Measurements from ENCODE around the gene BMPR1B.

Gene BMPR1B

DNA sequence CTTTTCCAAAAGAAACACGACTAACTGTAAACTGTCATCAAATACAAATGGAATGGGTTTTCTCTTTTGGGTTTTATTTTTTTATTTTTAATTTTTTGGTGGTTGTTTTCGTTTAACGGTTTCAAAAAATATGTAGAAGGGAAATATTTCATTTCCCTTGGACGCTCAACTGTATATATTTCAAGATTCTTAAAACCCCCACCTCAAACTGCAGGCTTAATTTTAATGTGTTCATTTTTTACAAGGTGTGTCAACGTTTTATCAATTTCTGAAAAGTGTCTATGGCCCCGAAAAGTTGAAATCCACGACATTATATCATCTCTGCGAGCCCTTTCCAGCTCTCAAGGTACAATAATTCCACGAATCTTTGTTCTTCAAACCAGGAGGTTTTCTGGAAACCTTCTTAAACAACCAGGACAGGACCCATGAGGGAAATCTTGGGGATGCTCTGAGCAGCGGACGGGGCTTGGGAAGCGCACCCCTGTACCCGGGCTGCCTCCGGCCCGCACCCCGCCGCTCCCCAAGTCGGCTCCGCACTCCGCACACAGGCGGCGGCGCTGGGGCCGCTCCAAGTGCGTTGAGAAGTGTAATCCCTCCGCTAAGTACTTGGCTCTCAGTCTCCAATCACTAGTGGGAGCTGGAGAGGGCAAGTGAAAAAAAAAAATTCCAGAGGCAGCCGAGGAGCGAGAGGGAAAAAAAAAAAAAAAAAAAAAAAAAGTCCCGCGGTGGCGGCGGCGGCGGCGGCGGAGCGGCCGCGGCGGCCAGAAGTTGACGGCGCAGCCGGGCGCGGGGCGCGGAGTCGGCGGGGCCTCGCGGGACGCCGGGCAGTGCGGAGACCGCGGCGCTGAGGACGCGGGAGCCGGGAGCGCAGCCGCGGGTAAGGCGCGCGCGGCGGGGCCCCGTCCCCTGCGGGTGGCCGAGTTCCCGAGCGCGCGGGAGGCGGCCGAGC, at the start of gene BMPR1B:
Gene BMPR1B (plus strand): TSS at position 764 of the 949 bp plus-strand sequence. CDS start 346,470 bp downstream, outside the sequence.
- no peak for DNase-seq (ENCODE audit: low read depth in 1 of 2, low spot score in 1 of 2)

DNA sequence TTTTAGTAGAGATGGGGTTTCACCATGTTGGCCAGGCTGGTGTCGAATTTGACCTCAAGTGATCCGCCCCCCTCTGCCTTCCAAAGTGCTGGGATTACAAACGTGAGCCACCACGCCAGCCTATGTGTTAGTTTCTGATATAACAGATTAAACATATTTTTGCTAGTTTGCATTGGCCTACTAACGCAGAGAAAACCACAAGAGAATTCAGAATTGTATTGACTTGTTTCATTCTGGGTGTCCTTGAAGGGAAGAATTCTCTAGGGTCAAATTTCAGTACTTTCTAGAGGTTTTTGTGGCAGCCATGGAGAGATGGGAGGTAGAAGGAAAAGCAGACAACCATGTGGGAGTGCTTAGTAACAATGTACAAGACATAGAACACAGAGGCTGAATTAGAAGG, 46.1 kb upstream of the BMPR1B start:
- no peak for DNase-seq (ENCODE audit: low read depth in 1 of 2, low spot score in 1 of 2)

DNA sequence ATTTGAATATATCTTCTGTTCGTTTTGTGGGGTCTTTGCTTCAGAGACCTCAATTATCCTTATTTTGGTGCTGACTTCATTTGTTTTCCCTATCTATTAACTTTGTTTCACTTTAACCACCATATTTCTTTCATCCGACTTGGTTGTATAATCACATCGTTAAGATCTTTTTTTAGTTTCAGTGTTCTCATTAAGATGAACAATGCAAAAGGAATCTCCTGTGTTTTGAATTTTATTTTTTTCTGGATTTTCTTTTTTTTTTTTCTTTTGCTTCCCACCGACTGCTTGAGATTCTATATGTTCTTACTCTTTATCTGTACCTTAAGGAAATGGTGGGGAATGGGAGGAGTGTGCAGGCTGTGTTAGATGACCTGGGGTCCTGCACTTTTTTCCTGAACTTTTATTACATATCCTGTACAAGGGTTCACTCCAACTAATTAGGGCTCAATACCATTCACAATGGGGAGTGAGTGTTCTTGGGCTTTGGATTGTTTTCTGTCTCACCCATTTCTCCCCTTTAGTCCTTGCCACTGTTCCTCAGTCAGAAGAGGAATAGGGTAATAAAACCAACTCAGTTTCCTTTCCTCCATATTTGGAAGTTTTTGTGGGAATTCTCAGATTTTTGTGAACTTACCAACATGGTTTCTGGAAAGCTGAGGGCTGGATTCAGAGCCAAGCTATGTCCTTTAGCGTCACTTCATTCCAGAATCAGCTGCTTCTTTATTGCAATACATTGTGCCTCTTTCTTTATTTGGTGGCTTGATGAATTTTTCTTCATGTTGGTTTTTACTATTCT, 43.2 kb upstream of the BMPR1B start:
- DNase-seq (ENCODE audit: low read depth in 1 of 2, low spot score in 1 of 2): no peak

GRCh38 chr4:94715726-94716125, 42.0 kb upstream of the BMPR1B start:
- DNase-seq (ENCODE audit: low read depth in 1 of 2, low spot score in 1 of 2): no peak

DNA sequence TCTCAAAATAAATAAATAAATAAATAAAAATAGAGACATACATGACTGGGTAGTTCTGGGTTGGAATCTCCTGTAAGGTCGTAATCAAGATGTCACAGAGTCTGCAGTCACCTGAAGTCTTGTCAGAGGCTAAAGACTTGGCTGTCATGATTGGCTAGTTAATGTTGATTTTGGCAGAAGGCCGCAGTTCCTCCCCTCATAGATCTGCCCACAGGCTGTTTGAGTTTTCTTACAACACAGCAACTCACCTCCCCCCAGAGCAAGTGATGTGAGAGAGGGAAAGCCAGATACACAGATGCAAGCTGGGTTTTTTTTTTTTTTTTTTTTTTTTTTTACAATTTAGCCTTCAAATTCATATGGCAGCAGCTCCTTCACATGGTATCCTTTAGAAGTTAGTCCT, 36.4 kb upstream of the BMPR1B start:
- DNase-seq (ENCODE audit: low read depth in 1 of 2, low spot score in 1 of 2): no peak

DNA sequence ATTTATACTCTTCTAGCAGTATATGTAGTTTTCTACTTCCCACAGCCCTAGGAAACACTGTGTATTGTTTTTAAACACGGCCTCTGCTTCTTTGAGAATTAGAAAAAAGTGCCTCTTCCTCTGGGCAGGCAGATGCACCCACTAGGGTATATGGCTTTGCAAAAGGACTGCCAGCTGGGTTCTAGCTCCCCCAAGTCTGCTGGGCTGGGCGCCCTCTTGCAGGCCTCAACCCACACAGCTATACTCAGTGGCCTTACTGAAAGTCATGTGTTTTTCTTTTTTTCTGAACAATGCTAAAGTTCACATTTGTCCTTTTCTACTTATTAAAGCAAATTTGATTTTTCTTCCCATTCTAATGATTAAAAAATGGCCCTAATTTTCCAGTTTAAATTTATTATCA, 35.5 kb upstream of the BMPR1B start:
- DNase-seq (ENCODE audit: low read depth in 1 of 2, low spot score in 1 of 2): no peak

DNA sequence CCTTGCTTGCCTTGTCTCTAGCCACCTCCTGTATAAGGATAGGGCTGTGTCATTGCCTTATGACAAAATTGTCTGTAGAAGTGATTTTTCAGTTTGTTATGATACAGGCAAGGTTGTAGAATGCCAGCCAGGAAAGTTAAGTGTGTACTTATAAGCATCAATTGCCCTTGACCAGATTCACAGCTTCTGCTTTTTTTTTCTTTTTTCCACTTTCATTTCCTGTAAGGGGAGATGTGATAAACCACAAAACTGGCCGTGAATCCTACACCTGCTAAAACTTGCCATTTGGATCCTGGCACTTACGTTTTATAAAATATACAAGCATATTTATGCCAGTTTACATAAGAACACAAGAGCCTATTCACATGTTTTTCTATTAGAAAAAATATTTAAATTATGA, 35.0 kb upstream of the BMPR1B start:
- DNase-seq (ENCODE audit: low read depth in 1 of 2, low spot score in 1 of 2): no peak

DNA sequence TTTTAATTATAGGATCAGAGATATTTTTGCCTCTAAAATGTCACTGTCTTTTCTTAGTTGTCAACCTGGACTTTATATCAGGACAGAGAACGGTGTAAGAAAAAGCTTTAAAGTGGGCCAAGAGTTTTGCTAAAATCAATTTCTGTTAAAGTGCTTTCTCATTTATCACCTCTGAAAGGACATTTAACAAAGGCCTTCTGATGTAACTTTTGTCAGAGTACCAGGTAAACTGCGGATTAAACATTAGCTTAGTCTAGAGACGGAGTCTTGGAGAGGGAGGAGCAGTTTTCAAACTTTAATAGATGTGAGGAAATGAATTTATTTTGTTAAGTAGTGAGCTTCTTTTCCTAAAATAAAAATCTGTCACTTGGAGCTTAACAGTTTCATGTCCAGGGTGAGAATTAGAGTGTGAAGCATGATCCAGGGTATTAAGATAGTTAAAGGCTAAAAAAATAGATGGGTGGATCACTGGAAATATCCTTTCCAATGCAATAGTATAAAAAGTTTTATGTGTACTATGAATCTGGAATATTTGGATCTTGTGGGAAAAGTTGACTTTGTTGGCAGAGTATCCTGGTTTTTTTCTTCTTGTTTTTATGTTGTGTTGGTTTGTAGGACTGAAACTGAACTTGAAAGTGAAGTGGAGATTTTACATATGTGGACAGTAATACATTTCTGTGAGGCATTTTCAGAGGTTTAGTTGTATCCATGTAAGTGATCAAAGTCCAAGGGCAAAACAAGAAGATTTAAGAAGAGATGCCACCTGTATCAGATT, 33.6 kb upstream of the BMPR1B start:
- DNase-seq (ENCODE audit: low read depth in 1 of 2, low spot score in 1 of 2): no peak

DNA sequence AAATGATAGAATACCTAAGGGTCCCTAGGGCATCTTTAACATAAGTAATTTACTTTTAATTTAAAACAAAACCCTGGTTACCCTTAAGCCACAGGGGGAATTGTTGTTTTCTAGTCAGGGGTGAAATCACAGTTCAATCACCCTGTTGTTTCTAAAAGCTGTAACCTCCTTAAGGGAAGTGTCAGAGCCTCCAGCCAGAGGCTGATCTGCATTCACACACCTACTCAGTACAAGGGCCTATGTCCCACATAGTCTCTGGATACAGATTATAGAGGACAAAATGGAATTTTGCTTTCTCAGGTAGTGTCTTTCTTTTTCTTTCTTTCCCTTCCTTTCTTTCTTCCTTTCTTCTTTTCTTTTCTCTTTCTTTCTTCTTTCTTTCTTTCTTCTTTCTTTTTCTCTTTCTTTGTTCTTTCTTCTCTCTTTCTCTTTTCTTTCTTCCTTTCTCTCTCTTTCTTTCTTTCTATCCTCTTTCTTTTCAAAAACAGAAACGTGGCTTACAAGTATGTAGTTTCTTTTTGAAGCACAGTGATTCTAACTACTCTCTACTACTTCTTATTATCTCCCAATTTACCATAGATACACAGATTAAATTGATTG, 31.1 kb upstream of the BMPR1B start:
- no peak for DNase-seq (ENCODE audit: low read depth in 1 of 2, low spot score in 1 of 2)

- no peak for DNase-seq (ENCODE audit: low read depth in 1 of 2, low spot score in 1 of 2)
Observed at GRCh38 chr4:94728056-94728766, 29.5 kb upstream of the BMPR1B start.

- DNase-seq (ENCODE audit: low read depth in 1 of 2, low spot score in 1 of 2): no peak
Observed at GRCh38 chr4:94732358-94732698, 25.4 kb upstream of the BMPR1B start.

DNA sequence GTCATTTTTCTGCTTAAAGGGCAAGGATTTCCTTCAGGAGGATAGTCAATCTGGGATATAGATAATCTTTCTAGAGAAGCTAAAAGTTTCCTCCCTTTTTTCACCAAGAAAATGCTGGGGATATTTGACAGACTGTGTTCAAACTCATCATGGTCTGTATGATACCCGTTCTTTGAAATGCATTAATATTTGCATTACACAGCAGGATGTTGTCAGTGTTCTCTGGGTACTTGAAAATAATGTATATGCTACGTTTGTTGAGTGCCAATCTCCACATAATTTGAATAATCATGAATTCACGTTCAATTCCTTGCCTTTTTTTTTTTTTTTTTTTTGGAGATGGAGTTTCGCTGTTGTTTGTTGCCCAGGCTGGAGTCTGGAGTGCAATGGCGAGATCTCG, 18.0 kb upstream of the BMPR1B start:
- no peak for DNase-seq (ENCODE audit: low read depth in 1 of 2, low spot score in 1 of 2)

- no peak for DNase-seq (ENCODE audit: low read depth in 1 of 2, low spot score in 1 of 2)
Observed at GRCh38 chr4:94741304-94741703, 16.5 kb upstream of the BMPR1B start.

GRCh38 chr4:94743838-94744237, 13.9 kb upstream of the BMPR1B start:
- no peak for DNase-seq (ENCODE audit: low read depth in 1 of 2, low spot score in 1 of 2)

GRCh38 chr4:94744850-94745249, 12.9 kb upstream of the BMPR1B start:
- no peak for DNase-seq (ENCODE audit: low read depth in 1 of 2, low spot score in 1 of 2)

GRCh38 chr4:94746746-94747145, 11.0 kb upstream of the BMPR1B start:
- DNase-seq (ENCODE audit: low read depth in 1 of 2, low spot score in 1 of 2): no peak

DNA sequence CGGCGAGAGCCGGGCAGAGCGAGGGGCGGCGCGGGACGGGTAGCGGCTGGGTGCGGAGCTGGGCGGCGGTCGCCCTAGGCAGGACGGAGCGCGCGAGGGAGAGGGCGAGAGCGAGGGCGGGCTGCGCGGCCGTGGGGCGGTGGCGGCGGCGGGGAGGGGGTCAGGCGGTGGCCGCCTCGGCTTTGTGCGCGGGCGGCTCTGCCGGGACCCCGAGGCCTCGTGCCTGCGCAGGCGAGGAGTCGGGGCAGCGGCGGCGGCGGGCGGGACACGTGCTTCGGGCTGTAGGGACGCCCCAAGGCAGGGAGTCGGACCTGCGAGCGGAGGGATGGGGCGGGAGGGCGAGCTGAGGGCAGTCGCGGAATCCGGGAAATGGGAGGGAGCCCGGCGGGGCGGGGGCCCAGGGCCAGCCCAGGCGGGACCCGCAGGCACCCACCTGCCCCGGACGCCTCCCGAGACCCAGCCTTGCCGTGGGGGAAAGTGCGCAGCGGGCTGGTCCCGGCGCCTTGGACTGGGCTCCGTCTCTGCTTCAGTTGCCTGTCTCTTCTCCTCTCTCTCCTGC, 465 bp downstream of the BMPR1B start:
- DNase-seq (ENCODE audit: low read depth in 1 of 2, low spot score in 1 of 2): no peak

DNA sequence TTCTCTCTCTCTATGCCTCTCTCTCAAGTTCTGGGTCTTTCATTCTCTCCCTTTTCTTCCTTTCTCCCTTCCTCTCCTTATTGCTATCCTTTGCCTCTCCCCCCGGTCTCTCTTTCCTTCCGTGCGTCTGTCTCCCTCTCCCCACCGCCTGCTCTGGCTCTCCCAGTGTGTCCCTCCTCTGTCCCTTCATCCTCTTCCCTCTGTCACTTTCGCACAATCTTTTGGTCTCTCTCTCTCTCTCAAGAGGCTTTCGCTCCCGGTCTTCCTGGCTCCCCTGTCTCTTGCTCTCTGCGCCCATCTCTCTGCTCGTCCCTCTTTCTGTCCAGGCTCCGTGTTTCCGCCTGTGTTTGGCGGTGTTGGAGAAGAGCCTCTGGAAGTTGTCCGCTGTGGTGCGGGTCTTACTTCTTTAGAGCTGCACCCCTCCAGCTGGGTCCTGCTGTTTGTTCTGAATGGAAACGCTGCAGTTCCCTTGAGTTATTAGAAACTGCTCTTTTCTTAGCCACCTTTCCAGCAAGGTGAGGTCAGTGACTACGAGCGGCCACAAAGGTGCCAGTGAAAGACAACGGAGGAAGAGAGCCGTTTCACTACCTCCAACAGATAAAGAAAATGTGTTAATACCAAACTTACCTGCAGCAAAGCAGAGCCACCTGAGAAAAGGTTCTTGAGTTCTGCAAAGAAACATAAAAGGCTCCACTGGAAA, 1.1 kb downstream of the BMPR1B start:
- DNase-seq (ENCODE audit: low read depth in 1 of 2, low spot score in 1 of 2): no peak

GRCh38 chr4:94759767-94760211, 2.0 kb downstream of the BMPR1B start:
- no peak for DNase-seq (ENCODE audit: low read depth in 1 of 2, low spot score in 1 of 2)
